LNCAP (cell line): ENCODE results near the gene C1orf159.

ENCODE experiments used
- TF ChIP-seq, protein P1 (sequence below): fragments of 450-650 bp; IDR thresholded peaks from 2 replicates; pipeline ENCODE4 v1.5.1; 2017; ENCODE audit warnings: mild to moderate bottlenecking

Gene C1orf159

DNA sequence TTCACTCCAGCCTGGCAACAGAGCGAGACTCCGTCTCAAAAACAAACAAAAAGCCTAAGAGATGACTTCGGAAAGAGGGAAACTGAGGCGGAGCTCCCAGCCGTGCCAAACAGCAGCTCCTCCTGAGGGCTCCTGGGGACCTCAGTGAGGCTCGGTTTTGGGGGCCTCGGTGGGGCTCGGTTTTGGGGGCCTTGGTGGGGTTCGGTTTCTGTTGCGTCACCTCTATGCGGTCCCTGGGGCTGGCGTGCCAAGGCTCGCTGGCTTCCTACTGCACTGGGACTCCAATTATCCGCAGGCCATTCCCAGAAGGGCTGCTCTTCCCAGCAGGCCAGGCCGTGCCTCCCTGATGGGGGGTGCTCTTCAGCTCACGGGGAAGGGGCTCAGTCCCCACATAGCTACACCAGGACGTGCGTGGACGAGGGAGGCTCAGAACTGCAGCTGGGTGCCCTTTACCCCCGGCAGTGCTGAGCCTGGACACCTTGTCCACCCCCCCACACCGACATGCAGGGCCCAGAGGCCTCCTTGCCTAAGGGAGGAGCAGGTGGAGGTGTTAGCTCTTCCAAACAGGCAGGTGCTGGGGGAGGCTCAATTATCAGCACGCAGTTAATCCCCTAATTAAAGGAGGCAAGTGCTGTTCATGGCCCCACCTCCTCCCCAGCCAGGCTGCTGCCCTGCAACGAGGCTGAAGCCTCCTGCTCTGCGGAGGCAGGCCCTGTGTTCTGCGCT, 5.1 kb upstream of the C1orf159 start:
- TF ChIP-seq, protein P1, sequence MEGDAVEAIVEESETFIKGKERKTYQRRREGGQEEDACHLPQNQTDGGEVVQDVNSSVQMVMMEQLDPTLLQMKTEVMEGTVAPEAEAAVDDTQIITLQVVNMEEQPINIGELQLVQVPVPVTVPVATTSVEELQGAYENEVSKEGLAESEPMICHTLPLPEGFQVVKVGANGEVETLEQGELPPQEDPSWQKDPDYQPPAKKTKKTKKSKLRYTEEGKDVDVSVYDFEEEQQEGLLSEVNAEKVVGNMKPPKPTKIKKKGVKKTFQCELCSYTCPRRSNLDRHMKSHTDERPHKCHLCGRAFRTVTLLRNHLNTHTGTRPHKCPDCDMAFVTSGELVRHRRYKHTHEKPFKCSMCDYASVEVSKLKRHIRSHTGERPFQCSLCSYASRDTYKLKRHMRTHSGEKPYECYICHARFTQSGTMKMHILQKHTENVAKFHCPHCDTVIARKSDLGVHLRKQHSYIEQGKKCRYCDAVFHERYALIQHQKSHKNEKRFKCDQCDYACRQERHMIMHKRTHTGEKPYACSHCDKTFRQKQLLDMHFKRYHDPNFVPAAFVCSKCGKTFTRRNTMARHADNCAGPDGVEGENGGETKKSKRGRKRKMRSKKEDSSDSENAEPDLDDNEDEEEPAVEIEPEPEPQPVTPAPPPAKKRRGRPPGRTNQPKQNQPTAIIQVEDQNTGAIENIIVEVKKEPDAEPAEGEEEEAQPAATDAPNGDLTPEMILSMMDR: no peak

DNA sequence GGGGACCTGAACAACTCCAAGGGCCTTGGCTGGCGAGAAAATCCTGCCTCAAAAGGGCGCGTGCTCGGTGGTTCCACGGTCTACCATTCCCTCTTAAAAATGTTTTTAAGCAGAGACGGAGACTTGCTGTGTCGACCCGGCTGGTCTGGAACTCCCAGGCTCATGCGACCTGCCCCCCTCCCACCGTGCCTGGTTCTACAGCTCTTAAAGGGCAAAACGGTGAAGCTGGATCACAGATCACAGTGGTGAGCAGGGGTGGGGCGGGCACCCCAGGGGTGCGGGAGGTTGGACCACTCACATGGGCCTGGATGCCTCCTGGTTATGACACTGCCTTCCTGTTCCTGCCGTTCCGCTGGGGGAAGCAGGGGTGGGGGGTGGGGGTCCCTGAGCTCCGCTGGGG, 4.2 kb upstream of the C1orf159 start:
- TF ChIP-seq, protein P1: no peak

DNA sequence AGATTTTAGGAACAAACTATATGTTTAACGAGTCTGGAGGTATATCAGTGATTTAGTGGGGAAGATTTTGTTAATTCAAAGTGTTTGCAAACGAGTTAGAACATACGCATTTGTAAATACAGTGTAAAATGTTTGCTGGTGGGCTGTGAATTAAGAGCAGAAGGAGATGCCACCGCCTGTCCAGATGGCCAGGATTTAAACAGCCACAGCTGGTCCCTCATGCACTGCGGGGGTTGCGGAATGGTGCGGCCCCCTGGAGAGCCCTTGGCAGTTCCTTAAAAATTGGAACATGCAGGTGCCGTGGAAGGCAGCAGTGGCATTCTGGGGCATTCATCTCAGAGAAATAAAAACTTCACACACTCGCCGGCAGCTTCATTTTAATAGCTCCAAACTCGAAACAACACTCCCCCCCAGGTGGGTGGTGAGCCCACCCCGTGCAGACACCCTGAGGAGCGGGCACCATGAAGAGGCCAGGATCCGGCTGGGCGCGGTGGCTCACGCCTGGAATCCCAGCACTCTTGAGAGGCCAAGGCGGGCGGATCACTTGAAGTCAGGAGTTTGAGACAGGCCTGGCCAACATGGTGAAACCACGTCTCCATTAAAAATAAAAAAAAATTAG, 3.5 kb upstream of the C1orf159 start:
- TF ChIP-seq, protein P1: no peak

DNA sequence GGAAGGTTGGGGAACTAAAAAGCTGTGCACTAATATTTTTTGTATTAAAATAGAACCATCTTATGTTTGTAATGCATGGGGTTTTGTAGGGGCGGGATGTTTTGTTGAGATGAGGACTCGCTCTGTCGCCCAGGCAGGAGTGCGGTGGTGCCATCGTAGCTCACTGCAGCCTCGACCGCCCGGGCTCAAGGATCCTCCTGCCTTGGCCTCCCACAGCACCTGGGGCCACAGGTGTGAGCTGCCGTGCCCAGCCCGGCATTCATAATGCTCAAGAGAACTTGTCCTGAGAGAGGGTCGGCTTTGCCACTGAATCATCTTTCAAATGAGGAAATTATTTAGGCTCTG, 3.0 kb upstream of the C1orf159 start:
- TF ChIP-seq, protein P1: no peak

DNA sequence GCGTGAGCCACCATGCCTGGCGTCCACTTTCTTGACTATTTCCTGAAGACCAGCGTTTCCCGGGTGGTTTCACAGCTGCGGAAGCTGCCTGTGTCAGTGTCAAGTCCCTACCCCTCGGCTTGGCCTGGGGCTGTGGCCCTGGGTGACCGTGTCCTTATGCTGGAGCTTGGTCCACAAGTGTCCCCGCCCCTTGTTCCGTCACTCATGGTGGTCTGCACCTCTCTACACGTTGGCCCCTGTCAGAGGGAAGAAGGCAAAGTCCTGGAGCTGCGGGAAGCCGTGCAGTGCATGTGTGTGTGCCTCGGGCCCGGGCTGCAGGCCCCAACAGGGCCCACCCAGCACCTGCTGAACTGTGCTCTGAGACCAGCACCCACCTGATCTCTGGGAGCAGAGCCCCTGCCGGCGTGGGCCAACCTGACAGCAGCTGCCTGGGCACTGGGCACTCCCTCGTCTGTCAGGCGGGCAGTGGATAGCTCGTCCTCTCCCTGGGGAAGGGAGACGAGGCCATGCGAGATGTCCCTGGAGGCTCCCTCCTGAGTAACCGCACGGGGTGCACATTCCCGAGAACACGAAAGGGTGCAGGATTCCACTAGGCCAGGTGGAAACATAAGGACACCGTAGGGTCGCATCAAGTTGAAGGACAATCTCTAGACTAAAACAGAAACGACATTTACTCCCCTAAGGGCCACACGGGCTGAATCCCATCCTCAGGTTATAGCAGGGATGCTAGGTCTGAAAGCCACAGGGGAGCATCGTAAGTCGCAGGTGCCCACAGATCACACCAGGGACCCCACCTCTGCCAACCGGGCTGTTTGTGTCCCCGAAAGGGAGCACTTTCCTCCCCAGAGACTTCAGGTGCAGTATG, 2.4 kb upstream of the C1orf159 start:
- TF ChIP-seq, protein P1: no peak

DNA sequence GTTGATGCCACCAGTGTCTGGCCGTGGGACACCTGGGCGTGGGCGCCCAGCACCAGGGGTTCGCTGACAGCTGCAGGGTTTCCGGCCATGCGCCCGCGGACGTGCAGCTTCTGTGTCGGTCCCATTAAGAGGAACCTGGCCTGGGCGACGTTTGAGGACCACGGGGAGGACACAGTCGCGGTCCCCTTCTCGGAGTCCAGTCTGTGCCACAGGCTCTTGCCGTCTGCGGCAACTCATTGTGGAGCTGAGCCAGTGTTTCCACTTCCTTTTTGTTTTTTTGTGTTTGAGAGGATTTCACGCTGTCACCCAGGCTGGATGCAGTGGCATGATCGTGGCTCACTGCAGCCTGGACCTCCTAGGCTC, 1.6 kb upstream of the C1orf159 start:
- TF ChIP-seq, protein P1: no peak

DNA sequence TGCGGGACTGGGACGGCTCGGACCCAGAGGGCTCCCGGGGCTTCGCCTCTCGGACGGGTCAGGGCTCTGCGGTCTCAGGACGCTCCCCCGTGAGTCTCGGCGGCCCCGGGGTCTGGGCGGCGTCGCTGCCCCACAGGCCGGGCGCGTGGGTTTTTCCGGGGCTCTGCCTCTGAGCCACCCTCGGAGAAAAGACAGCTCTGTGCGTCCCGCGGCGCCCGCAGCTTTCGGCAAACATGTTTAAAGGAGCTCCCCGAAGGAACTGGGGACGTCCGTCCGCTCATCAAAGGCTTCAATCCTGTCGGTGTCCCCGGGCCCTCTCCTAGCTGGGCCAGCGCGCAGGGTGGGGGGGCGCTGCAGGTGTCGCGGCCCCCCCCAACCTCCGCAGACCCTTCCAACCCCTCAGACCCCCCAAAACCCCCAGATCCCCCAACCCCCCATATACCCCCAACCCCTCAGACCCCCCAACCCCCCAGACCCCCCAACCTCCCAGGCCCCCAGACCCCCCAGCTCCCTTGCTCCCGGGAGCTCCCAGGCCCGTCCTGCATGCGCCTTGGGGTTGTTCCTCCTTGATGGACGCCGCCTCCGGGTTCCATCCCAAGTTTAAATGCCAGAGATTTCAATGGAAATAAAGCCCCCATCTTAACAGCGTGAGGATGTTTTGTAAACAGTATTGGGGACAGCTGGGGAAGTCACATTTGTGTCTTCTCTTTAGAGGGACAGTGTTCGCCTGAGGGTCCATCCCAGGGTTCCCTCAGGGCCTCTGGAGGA, 996 bp upstream of the C1orf159 start:
- TF ChIP-seq, protein P1: no peak
